Sigmoid colon (tissue), 7 donors: ENCODE data around the gene HES5. TPM values are rescaled to one million over a fixed set of nuclear protein-coding genes. Genes with fewer than 3 reads are reported as not detected.

ENCODE experiments used
- DNase-seq: peaks from one replicate; pipeline ENCODE4 v3.0.0-alpha.2; 2019
- H3K27ac ChIP-seq, 4 donors: fragments of 200-600 bp; sonication (generic); one replicate each; pipeline ENCODE4 v1.5.1; 2016 to 2019; ENCODE audit warnings: mild to moderate bottlenecking in 1 of 4
- H3K27me3 ChIP-seq, 3 donors: fragments of 200-600 bp; sonication (generic); one replicate each; pipeline ENCODE4 v1.5.1; 2019; ENCODE audit warnings: mild to moderate bottlenecking in 1 of 3
- H3K36me3 ChIP-seq, 4 donors: fragments of 200-600 bp; sonication (generic); one replicate each; pipeline ENCODE4 v1.5.1; 2016 to 2019
- H3K4me1 ChIP-seq, 4 donors: fragments of 200-600 bp; sonication (generic); one replicate each; pipeline ENCODE4 v1.5.1; 2017 to 2019
- H3K4me3 ChIP-seq, 4 donors: fragments of 200-600 bp; sonication (generic); one replicate each; pipeline ENCODE4 v1.5.1; 2017 to 2019; ENCODE audit warnings: mild to moderate bottlenecking in 2 of 4, moderate library complexity in 1 of 4
- H3K9me3 ChIP-seq, 4 donors: fragments of 200-600 bp in 3 of 4; sonication (generic) in 3 of 4; one replicate each; pipeline versions ENCODE4 v1.5.1 to v1.6.1; 2013 to 2019
- EP300 ChIP-seq, 4 donors: sonication (generic); formaldehyde crosslinking; IDR thresholded peaks; one replicate each; pipeline ENCODE4 v1.6.1; 2017; ENCODE audit warnings: antibody characterized with exemption in 4 of 4
- POLR2A ChIP-seq, 2 donors: fragments of 450-650 bp; IDR thresholded peaks; one replicate each; pipeline ENCODE4 v1.6.1; 2016; ENCODE audit warnings: antibody characterized with exemption in 2 of 2, mild to moderate bottlenecking in 2 of 2, moderate library complexity in 2 of 2
- POLR2AphosphoS5 ChIP-seq, 4 donors: sonication (generic); formaldehyde crosslinking; IDR thresholded peaks; one replicate each; pipeline ENCODE4 v1.6.1; 2017; ENCODE audit warnings: antibody characterized with exemption in 4 of 4
- WGBS, 2 donors: extraction: QIAGEN DNeasy Blood & Tissue Kit; methylation state at CpG; one replicate each; pipeline ENCODE4 v1.1.7; 2013; 5-methylcytosine and 5-hydroxymethylcytosine counted together
- intact Hi-C: fragments of 100-400 bp; cut with DNase I; formaldehyde crosslinking; loops from one replicate; pipeline ENCODE4 v1.15.1; 2023
- polyA plus RNA-seq, 3 donors: library from polyadenylated mRNA; stranded (reverse); fragments of 200-250 nt; gene quantifications; one replicate each; pipeline ENCODE4 v1.2.3, GENCODE V29; 2013
- total RNA-seq, 4 donors: library from RNA; depleted of rRNA; stranded (reverse); fragments of >200 nt; gene quantifications; one replicate each; pipeline ENCODE4 v1.1.0, GENCODE V29; 2016
- TF ChIP-seq, protein P1 (sequence below), 4 experiments: fragments of 450-650 bp in 3 of 4; fragments of 200-600 bp in 1 of 4; IDR thresholded peaks; one replicate each; pipeline ENCODE4 v1.5.1; 2016 to 2019; ENCODE audit warnings: antibody characterized with exemption in 4 of 4, mild to moderate bottlenecking in 3 of 4, moderate library complexity in 2 of 4
- donor health status: healthy with polysubstance abuse.
- donor health status: Bipolar disorder and iron deficiency.
- donor health status: healthy.

Gene HES5
- total and polyA plus RNA-seq, 7 donors: 0.36 to 1.2 (median 0.61) TPM; not detected in 4

DNA sequence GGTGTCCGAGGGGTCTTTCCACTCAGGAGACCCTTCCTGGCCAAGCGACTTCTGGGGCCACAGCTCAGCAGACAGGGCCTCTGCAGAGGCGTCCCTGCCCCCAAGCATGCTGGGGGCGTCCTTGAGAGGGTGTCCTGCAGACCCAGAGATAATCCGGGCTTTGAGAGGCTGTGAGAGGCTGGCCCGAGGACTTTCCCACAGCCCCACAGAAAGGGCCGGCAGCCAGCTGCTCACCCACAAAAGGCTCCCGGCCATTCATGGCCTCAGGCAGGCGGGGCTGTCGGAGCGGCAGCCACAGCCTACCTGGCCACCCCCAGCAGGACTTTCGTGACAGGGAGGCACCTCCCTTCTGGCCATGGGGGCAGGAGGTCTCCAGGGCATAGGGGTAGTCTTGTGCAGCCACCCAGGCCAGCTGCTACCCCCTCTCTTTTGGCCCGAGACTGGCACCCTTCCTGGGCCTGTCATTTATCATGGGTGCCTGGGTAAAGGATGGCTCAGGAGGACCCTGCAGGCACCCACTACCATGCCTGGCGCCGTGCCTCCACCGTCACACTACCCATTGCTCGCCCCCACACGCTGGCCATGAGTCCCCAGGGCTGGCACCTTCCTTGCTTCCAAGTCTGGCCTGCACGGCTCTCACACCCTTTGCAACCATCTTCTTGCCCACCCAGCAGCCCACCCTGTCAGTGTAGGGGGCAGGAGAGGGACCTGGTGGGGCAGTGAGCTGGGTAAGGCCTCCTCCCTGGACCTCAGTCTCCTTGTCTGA lies 15.0 kb upstream of the HES5 start:
- TF ChIP-seq POLR2A (IDR thresholded peaks at IDR 0.05): no peak
- TF ChIP-seq POLR2AphosphoS5 (IDR thresholded peaks at IDR 0.05): no peak
- TF ChIP-seq, protein P1, sequence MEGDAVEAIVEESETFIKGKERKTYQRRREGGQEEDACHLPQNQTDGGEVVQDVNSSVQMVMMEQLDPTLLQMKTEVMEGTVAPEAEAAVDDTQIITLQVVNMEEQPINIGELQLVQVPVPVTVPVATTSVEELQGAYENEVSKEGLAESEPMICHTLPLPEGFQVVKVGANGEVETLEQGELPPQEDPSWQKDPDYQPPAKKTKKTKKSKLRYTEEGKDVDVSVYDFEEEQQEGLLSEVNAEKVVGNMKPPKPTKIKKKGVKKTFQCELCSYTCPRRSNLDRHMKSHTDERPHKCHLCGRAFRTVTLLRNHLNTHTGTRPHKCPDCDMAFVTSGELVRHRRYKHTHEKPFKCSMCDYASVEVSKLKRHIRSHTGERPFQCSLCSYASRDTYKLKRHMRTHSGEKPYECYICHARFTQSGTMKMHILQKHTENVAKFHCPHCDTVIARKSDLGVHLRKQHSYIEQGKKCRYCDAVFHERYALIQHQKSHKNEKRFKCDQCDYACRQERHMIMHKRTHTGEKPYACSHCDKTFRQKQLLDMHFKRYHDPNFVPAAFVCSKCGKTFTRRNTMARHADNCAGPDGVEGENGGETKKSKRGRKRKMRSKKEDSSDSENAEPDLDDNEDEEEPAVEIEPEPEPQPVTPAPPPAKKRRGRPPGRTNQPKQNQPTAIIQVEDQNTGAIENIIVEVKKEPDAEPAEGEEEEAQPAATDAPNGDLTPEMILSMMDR (IDR thresholded peaks at IDR 0.05): no peak
- no peak for TF ChIP-seq EP300 (IDR thresholded peaks at IDR 0.05)
- peak overlapping the region; percentile 79 to 94 (median 82) for H3K27ac ChIP-seq
- H3K9me3 ChIP-seq: no peaks in the 10 kb centered on the region
- no peak for DNase-seq
- peaks cover 26 to 76% (median 61%) of the 10 kb centered on the region in 3 donors for H3K27me3 ChIP-seq
- H3K36me3 ChIP-seq: no peaks in the 10 kb centered on the region
- no peak overlapping the region for H3K4me3 ChIP-seq
- intact Hi-C loops: loop anchor here (5.0 kb wide), 1 partner anchor 42 kb away; the partner anchor contains the start of gene PRXL2B
- peaks cover 0 to 64% (median 51%) of the 10 kb centered on the region in 4 donors for H3K4me1 ChIP-seq
- WGBS, 2 donors: 49 to 73% methylated on average over 19 of the region's 19 CpGs

DNA sequence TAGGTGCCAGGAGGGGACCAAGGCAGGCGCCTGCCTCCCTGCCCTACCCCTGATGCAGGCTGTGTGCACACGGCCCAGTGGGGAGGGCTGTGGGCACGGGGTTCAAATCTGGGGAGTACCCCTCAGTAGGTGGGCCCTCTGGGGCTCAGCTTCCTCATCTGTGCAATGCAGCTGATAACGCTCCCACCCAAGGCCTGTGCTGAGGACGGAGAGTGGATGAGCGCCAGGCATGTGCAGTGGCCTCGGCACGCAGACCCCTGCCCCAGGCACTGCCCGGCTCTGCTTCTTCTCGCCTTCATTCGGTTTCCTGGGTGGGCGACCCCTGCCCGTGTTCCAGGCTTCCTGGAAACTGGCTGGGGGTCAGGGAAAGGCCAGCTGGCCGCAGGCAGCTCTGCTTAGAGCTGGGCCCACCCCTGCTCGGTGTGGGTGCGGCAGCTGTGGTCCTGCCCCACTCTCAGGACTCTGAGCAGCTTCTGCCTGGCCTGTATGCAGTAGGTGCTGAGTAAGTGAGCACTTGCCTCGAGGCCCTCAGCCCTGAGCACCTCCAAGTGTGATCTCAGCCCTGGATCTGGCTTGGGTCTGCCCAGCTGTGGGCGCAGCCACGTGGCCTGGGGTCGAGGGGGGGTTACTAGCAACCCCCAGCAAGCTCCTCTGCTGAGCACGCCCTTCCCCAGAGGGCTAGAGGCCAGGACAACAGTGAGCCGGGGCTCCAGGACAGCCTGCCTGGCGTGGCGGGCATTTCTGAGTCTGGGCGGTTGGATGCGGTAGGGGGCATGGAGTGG lies 14.2 kb upstream of the HES5 start:
- Histone ChIP-seq H3K4me3 (no peak overlapping the region), H3K27ac (peak overlapping the region in 2 of 4 donors; percentile 2 to 13), H3K36me3 (no peaks in the 10 kb centered on the region), H3K9me3 (no peaks in the 10 kb centered on the region), H3K27me3 (peaks cover 26 to 84% (median 69%) of the 10 kb centered on the region in 3 donors), H3K4me1 (peaks cover 0 to 63% (median 48%) of the 10 kb centered on the region in 4 donors)
- intact Hi-C loops: no loop called here
- TF ChIP-seq POLR2AphosphoS5 (IDR thresholded peaks at IDR 0.05) (no peak), EP300 (IDR thresholded peaks at IDR 0.05) (no peak), POLR2A (IDR thresholded peaks at IDR 0.05) (no peak)
- TF ChIP-seq, protein P1 (IDR thresholded peaks at IDR 0.05): no peak
- 59 to 67% methylated on average over 26 of the region's 26 CpGs for WGBS, 2 donors
- DNase-seq: no peak

DNA sequence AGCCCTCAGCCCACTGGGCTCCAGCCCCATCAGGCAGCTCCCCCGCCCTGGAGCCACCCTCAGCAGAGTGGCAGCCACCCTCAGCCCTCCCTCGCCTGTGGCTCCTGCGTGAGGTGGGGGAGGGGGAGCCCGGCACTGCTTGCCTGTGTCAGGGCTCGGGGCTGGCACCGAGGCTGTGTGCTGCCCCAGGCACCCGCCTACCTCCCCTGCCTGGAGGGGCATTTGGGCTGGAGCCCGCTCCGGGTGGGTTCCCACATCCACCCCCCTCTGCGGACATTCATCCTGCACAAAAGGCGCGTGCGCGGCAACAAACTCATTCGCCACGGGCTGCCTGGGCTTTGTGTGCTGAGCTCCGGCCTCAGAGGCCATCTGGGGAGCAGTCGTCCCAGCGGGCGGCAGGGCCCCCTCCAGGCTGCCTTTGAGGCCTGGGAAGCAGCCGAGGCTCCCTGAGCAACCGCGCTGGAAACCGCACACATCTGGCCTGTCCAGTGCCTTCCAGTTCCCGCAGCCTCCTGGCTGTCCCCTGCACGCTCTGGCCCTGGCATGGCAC lies 13.6 kb upstream of the HES5 start:
- Histone ChIP-seq H3K9me3 (no peaks in the 10 kb centered on the region), H3K27ac (no peak overlapping the region), H3K4me3 (no peak overlapping the region), H3K36me3 (no peaks in the 10 kb centered on the region), H3K27me3 (peaks cover 26 to 91% (median 73%) of the 10 kb centered on the region in 3 donors), H3K4me1 (peaks cover 0 to 56% (median 43%) of the 10 kb centered on the region in 4 donors)
- TF ChIP-seq, protein P1 (IDR thresholded peaks at IDR 0.05): no peak
- DNase-seq: no peak
- WGBS, 2 donors: 28 to 47% methylated on average over 26 of the region's 26 CpGs
- intact Hi-C loops: no loop called here

GRCh38 chr1:2542246-2542915 lies 12.3 kb upstream of the HES5 start:
- 65 to 85% methylated on average over 11 of the region's 11 CpGs for WGBS, 2 donors
- H3K36me3 ChIP-seq: no peaks in the 10 kb centered on the region
- DNase-seq: no peak
- no peak overlapping the region for H3K27ac ChIP-seq
- H3K9me3 ChIP-seq: no peaks in the 10 kb centered on the region
- intact Hi-C loops: no loop called here
- peaks cover 26 to 97% (median 72%) of the 10 kb centered on the region in 3 donors for H3K27me3 ChIP-seq
- H3K4me3 ChIP-seq: no peak overlapping the region
- no peak for TF ChIP-seq POLR2A (IDR thresholded peaks at IDR 0.05)
- TF ChIP-seq, protein P1 (IDR thresholded peaks at IDR 0.05): no peak
- no peak for TF ChIP-seq EP300 (IDR thresholded peaks at IDR 0.05)
- TF ChIP-seq POLR2AphosphoS5 (IDR thresholded peaks at IDR 0.05): no peak
- H3K4me1 ChIP-seq: peaks cover 0 to 44% (median 33%) of the 10 kb centered on the region in 4 donors
